Hypothalamus (tissue), 51 donors: ENCODE data around the gene IQCN.

ENCODE experiments used
- DNase-seq, 51 donors: peaks; one replicate each; lab custom pipeline; 2025; lab: John Stamatoyannopoulos, UW

The IQCN gene

GRCh38 chr19:18266771-18267686 lies 7.2 kb downstream of the IQCN start:
- DNase-seq: no peak

DNA sequence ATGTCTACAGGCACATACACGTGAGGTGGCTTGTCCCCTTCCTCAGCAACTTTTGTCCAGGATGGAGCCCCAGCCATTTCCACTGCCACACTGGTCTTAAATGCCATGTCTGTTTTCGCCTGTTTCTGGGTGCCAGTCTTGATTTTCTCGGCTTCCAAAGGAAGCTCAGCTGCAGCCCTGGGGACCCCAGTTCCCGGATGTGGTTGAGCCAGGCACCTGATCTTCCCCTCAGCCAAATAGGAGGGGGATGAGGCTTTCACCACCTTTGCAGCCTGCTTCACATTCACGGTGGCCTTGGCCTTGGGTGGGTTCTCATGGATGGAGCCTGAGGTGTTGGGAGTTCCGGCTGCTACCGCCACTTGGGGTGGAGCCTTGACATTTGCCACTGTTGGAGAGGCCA lies 8.7 kb downstream of the IQCN start:
- DNase-seq: no peak

- DNase-seq: no peak
Measured at GRCh38 chr19:18264971-18265540, 9.2 kb downstream of the IQCN start.

DNA sequence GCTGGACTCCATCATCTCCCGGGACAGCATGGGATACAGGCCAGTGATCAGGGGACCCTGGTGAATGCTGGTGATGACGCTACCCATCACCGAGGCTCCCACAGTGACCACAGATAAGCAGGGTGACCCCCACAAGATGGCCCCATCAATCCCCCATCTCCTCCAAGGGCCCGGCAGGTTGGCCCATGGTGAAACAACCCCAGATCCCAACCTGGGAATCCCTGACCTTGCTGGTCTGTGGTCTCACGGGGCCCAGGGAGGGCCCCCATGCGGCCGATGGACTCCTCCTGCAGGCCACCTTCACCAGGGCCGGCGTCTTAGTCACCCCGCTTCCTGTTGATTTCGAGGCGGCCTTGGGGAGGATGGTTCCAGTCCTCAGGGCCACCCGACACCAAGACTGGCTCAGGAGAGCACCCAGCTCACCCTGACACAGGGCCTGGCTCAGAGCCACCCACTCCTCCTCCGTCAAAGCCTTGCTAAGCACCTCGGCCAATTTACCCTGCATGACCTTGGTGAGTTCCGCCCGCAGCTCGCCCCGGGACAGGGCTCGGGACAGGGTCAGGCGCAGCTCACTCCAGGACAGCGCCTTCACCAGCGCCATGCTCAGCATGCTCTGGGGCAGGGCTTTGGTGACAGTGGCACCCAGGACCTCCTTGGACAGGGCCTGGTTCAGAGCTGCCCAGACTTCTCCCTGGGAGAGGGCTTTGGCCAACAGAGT lies 10.0 kb downstream of the IQCN start:
- no peak for DNase-seq

DNA sequence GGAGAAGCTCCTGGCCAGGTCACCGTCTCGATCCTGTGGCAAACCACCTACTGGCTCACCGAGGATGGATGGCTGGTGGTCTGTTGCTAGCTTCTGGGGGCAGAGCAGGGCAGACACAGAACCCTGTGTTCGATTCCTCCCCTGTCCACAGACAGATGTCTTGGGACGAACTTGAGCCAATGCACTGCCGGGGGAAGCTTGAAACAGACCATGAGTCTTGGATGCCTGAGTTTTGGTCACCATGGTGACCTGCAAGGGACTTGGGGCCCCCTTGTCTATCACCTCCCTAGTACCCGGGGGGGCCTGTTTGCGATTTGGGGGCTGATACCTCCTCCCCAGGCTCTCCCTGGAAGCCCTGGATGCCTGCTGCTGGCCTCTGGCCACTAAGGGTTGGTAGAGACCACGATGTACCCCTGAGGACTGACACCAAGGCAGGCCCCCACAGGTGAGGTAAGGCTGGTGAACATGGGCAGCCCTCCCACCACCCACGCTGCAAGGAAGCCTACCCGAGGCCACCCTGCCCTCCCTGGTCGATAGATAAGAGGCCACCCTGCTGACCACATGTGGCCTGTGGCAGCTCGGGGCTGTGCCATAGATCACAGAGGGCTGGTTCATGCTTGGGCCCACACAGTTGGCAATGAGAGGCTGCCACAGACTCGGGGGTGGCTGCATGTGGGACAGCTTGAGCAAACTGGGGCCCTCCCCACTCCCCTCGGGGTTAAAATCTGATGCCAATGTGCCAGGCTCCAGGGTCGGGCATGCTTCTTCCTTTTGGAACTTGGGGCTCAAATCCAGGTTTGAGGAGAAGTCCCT lies 10.7 kb downstream of the IQCN start:
- no peak for DNase-seq

DNA sequence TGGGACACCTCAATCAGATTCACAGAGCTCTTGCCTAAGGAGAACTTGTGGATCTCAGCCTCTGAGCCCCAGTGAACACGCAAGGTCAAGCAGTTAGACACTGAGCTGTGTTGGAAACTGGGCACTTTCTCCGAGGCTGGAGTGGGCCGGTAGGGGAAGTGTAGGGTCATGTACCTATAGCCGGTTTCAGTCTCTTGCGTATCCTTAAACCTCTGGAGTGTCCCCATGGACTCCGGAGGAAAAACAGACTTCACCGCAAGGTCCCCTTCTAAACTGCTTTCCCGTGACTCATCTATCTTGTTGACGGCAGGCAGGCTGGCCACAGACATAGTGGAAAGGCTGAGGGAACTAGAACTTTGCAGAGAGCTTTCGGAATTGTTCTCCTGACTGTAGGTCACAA lies 11.3 kb downstream of the IQCN start:
- no peak for DNase-seq

DNA sequence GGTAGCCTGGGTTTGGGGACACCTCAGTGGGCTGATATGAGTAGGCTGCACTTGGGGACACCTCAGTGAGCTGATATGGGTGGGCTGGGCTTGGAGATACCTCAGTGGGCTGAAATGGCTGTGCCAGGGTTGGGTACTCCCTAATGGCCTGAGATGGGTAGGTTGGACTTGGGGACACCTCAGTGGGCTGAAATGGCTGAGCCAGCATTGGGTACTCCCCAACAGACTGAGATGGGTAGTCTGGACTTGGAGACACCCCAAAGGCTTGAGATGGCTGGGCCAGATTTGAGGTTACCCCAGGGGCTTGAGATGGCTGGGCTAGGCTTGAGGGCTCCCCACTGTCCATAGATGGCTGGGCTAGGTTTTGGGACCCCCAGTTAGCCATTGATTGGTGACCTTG lies 12.1 kb downstream of the IQCN start:
- DNase-seq: no peak

DNA sequence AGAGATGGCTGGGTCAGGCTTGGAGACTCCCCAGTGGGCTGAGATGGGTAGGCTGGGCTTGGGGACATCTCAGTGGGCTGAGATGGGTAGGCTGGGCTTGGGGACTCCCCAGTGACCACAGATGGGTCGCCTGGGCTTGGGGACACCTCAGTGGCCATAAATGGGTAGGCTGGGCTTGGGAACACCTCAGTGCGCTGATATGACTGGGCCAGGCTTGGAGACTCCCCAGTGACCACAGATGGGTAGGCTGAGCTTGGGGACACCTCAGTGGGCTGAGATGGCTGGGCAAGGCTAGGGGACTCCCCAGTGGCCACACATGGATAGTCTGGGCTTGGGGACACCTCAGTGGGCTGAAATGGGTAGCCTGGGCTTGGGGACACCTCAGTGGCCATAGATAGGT lies 12.8 kb downstream of the IQCN start:
- no peak for DNase-seq

DNA sequence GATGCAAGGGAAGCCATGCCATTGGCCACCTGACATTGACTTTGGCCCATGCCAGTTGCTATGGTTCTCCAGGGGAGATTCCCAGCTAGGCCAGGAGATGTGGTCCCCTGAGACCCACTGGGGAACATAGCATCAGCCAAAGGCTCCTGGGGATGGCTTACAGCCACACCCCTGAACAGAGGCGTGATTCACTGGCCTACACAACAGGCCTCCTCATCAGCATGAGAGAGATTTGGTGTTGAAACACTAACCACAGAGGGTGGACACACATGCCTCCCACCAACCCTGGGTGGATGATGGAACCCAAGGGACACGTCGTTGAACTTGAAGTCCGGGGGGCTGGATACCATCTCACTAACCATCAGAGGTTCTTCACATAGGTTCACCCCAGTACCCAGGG lies 14.4 kb downstream of the IQCN start:
- no peak for DNase-seq

DNA sequence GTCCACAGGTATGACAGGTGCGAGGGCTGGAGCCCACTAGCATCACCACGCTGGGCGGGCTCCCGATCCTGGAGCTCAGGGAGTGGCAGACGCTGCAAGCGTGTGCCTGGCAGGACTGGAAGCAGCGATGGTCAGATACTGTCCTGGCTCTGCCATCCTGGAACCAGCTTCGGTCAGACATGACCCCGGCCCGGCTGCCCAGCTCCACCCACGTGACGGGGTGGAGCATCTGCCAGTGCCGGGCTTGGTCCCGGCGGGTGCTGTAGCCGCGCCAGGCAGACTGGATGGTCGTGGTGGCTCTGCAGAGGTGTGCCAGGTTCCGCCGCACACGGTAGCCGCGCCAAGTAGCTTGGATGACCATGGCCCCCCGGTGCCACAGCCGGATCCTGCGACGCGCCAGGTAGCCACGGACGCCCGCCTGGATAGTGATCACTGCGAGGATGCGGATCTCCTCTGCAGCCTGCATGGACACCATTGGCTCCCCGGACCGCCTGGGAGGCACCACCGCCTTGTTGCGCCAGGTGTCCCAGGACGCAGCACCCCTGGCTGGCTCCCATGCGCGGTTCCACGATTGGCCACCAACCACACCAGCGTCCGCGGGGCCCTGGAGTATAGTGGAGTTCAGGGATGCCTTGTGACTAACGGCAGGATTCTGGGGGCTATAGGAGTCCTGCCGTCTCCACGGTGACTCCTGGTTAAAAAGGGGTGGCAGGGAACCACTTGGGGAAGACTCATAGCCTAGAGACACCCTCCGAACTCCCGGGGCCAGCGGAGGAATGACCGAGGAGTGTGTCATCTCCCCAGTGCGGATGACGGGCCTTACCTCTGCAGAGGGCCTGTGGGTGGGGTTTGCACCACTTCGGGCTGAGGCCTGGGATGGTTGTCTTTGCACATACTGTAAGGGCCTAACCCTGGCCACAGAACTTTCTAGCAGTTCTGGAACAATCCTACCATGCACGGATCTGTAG lies 16.5 kb downstream of the IQCN start:
- DNase-seq: no peak

DNA sequence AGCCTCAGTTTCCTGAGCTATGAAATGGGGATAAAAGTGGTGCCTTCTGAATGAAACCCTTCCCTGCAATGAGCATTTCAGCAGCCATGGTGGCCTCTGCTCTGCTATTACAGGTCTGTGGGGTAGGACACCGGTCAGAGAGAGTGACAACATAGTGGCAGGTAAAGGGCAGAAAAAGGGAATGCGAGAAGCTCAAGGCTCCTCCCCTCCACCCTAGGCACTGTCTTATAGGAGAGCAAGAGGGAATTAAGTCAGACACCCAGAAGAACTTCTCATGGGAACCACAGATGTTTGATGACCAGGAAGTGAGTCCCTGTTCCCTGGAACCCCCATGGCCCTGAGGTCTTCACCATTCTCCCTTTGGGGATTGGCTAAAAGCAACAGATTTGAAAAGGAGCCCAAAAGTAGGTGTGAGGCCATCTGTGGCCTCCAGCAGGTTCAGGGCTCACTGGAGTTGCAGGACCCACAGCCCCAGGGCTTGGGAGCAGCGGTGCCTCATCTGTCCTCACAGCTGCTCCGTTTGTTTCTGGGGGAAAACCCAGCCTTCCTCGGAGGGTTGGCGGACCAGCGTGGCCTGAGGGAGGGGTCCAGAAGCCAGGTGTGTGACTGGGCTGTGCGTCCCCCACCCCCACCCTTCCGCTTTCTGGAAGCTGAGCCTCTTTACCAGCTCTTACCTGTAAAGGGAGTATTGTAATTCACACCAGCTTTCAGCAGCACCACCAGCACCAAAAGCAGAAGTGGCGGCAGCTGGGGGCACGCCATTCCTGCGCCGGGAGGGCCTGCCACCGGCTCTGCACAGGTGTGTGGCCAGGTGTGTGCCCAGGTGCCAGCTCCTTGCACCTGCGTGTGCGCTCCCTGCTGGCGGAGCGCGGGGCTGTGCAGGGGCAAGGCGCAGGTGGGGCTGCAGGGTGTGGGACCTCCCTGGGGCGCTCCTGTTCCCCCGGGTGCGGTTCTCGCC lies 19.4 kb downstream of the IQCN start:
- DNase-seq: no peak

DNA sequence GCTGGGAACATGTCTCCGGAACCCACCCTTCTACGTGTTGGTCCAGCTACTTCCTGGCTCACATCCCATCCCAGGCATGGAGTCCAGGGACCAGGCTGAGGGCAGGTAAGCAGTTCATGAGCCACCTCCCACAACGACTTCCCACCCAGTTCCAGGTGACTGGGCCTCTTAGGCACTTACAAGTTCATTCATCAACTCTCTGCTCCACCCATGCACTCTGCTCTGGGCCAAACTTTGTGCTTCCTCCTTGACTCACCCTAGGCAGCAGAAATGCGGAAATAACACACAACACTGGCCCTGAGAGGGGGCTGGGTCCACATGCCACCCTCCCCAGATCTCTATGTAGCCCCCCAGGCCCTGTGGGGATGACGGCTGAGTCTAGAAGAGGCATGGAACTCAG lies 20.5 kb downstream of the IQCN start:
- no peak for DNase-seq

GRCh38 chr19:18253130-18253529 lies 21.1 kb downstream of the IQCN start:
- no peak for DNase-seq

GRCh38 chr19:18252370-18252717 lies 21.9 kb downstream of the IQCN start:
- DNase-seq: no peak

GRCh38 chr19:18251587-18252369 lies 22.5 kb downstream of the IQCN start:
- DNase-seq: peak in 48 of 51 donors; percentile 3 to 79 (median 39)

DNA sequence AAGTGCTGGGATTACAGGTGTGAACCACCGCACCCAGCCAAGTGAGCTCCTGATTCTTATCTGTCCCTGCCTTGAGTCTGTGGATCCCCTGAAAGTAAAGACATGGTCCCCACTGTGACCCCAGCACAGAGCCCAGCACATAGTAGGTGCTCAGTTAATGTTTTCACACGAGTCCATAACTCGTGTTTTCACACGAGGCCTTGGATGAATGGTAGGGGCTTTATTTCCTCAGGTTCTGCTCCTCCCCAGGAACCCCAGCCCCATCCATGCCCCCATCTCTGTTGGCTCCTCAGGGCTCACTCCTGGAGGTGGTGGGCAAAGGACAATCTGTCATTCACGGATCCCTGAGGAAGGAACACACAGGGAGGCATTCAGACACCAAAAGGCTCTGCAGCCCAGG lies 24.4 kb downstream of the IQCN start:
- no peak for DNase-seq

GRCh38 chr19:18245297-18245696 lies 29.0 kb downstream of the IQCN start:
- no peak for DNase-seq

GRCh38 chr19:18239303-18239702 lies 34.9 kb downstream of the IQCN start:
- DNase-seq: no peak
